ENCODE measurements around the gene PRDM7.
A peak's percentile ranks its signal among the peaks of the same experiment; 100 is the strongest.
"Not testable (repeated sequence)": the region's sequence is repeated elsewhere in the genome, so short reads cannot be mapped to it uniquely, and the experiment has no call there.

The PRDM7 gene

DNA sequence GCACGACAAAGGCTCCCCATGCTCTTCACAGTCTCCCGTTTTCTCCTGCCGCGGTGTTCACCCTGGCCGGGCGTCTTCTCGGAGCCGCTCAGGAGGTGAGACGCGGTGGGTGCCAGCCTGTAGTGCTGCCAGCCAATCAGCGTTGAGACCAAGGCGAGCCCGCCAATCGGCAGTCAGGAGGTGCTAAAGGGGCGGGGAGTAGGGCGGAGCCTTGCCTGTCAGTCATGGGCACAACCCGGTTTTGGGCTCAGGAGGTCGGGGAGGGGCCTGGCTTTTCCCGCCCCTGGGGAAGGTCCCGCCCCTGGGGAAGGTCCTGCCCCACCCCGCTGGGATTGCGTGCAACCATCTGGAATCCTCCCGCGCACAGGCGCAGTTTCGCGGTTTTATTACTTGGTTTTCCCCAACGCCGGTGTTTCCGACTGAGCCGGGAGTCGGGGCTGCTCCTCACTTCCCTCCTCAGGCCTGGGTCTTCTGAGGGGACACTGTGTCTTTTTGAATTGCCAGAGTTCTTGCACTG lies at the start of gene PRDM7:
Gene PRDM7 (minus strand): TSS at position 92 of the 517 bp plus-strand sequence. CDS start 1,421 bp downstream, outside the sequence.
- peak; percentile 97 for DNase-seq (ENCODE audit: low spot score)

GRCh38 chr16:90121846-90122245 lies 44.7 kb upstream of the PRDM7 start:
- DNase-seq (ENCODE audit: low spot score): not testable (repeated sequence)

DNA sequence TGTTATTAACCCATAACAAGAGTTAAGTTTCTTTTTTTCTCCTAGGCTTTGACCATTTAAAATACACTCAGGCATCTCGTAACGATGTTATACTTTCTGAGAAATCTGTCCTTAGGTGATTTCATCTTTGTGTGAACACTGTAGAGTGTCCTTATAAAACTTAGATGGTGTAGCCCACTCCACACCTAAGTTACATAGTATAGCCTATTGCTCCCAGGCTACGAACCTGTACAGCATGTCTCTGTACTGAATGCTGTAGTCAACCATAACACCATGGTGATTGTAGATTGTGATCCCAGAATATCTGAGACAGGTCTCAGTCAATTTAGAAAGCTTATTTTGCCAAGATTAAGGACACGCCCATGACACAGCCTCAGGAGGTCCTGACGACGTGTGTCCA lies 30.5 kb upstream of the PRDM7 start:
- DNase-seq (ENCODE audit: low spot score): not testable (repeated sequence)

GRCh38 chr16:90107060-90107459 lies 29.9 kb upstream of the PRDM7 start:
- DNase-seq (ENCODE audit: low spot score): not testable (repeated sequence)

DNA sequence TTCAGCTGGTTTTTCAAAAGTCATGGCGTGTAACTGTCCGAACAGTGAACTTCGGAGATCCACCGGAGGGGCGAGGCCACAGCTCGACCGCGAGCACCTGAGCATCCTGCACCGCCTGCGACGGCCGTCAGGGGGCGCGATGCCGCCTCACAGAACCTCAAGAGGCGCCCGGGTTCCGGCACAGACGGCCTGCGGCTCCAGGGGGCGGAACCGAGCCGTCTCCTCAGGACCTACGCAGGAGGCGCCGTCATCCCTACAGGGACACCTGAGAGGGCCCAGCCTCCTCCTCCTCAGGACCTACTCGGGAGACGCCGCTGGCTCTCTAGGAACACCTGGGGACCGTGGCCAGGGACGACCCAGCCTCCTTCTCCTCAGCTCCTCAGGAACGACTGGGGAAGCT lies 29.1 kb upstream of the PRDM7 start:
- DNase-seq (ENCODE audit: low spot score): not testable (repeated sequence)

- not testable (repeated sequence) for DNase-seq (ENCODE audit: low spot score)
These were observed 27.6 kb upstream of the PRDM7 start for GRCh38 chr16:90104725-90105124.

DNA sequence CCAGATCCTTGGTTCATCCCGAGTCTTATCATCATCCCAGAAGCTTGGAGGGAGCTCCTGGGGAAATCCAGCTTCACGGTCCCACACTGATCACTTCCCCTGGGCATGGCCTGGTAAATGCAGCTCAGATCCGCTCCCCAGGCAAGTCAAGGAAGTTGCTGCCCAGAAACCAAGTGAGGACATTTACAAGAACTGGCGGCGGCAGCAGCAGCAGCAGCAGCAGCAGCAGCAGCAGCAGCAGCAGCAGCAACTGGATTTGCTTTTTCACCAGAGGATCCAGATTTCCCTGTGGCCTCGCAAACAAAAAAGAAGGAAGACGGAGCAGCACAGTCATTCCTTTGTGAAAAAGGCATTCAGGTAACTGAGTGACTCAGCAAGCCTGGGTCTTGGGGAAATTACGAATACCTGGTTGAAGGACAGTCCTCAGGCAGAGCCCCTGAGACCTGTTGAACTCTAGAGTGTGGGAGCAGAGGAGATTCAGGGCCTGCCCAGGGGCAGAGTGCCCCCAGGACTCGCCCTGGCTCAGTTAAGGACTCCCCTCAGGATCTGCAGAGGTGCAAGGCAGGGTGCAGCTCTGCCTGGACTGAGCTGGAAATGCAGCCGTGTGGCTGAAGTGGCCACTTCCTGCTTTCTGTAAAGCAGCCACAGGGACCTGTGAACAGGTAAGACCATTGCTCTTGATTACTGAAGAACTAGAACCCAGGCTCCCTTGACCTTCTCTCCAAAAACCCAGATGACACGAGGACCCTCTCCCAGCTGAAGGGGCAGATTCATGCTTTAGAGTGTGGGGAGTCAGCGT lies 25.2 kb upstream of the PRDM7 start:
- not testable (repeated sequence) for DNase-seq (ENCODE audit: low spot score)

GRCh38 chr16:90101332-90101731 lies 24.2 kb upstream of the PRDM7 start:
- not testable (repeated sequence) for DNase-seq (ENCODE audit: low spot score)

GRCh38 chr16:90100790-90101189 lies 23.7 kb upstream of the PRDM7 start:
- DNase-seq (ENCODE audit: low spot score): not testable (repeated sequence)

DNA sequence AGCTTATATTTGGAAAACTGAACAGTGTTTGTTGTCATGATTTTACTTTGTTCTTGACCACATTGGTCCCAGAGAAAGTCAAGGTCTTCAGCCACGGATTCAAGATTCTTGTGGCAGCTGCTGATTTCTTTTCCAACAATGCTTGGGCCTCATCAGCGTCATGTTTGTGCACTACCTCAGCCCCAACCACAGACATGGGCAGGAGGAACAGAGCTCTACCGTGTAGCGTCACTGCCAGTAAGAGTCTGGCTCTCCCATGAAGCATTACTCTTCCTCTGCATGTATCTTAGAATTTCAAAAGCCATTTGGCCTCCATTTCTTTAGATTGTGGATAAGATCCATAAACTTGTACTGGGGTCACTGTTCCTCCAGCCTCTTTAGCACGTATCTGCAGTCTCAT lies 23.1 kb upstream of the PRDM7 start:
- not testable (repeated sequence) for DNase-seq (ENCODE audit: low spot score)

- not testable (repeated sequence) for DNase-seq (ENCODE audit: low spot score)
These were observed 21.8 kb upstream of the PRDM7 start for GRCh38 chr16:90098936-90099335.

- DNase-seq (ENCODE audit: low spot score): not testable (repeated sequence)
These were observed 20.0 kb upstream of the PRDM7 start for GRCh38 chr16:90097010-90097684.

DNA sequence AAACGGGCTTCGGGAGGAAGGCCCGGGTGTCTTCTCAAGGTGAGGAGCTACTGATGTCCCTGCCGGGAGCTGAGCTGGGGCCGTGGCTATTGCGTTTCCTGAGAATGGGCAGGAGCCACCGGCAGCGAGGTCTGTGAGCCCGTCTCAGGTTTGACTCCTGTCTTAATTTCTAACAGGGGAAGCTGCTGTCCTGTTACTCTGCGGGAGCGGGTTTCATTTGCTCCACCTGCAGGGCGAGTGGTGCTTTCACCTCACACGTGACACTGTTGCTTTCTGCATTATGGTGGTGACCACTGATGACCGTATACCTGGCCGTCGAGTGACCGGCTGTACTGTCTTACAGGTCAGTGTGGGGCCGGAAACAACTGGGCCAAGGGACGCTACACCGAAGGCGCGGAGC lies 17.7 kb upstream of the PRDM7 start:
- DNase-seq (ENCODE audit: low spot score): not testable (repeated sequence)

DNA sequence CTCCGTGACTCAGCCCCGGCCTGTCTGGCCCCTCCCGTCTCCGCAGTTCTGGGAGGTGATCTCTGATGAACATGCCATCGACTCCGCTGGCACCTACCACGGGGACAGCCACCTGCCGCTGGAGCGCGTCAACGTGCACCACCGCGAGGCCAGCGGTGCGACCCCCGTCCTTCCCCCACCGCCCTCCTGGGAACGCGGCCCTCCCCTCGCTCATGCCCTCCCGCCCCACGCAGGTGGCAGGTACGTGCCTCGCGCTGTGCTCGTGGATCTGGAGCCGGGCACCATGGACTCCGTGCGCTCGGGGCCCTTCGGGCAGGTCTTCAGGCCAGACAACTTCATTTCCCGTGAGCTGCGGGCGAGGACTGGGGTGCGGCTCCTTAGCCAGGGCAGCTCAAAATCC lies 17.2 kb upstream of the PRDM7 start:
- not testable (repeated sequence) for DNase-seq (ENCODE audit: low spot score)

DNA sequence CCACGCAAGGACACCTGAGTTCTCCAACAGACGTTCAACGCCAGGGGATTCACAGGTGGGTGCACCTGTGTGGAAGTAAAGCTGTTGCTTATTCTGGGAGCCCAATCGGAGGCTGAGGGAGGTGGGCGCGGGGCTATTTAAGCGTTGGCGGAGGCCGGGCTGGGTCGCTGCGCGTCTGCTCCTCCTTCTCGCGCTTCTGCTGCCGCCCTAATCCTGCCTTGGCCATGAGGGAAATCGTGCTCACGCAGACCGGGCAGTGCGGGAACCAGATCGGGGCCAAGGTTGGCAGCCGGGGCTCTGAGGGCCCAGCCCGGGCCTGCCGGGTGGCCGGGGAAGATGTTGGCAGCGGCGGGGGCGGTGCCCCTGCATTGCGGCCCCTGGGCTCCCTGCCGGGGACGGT lies 16.7 kb upstream of the PRDM7 start:
- not testable (repeated sequence) for DNase-seq (ENCODE audit: low spot score)

DNA sequence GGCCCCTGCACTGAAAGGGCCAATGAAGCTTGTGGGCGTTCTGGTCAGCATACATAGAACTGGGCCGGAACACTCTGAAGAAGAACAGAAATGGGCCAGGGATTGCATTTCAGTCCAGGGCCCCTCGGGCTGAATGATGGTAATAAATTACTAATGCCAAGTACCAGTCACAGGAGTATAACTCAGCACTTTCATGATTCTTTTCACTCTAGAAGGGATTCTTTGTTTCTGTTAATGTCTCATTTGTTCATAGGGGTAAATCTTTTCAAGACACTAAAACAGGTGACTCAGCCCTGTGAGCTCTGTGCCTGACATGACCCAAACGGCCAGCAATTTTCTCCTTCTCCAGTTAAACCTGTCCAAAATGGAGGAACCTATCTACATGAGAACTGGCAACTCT lies 15.7 kb upstream of the PRDM7 start:
- not testable (repeated sequence) for DNase-seq (ENCODE audit: low spot score)

GRCh38 chr16:90084215-90084950 lies 7.3 kb upstream of the PRDM7 start:
- DNase-seq (ENCODE audit: low spot score): no peak

- DNase-seq (ENCODE audit: low spot score): no peak
These were observed 6.0 kb upstream of the PRDM7 start for GRCh38 chr16:90083139-90083538.

- DNase-seq (ENCODE audit: low spot score): no peak
These were observed 4.5 kb upstream of the PRDM7 start for GRCh38 chr16:90081606-90081970.

DNA sequence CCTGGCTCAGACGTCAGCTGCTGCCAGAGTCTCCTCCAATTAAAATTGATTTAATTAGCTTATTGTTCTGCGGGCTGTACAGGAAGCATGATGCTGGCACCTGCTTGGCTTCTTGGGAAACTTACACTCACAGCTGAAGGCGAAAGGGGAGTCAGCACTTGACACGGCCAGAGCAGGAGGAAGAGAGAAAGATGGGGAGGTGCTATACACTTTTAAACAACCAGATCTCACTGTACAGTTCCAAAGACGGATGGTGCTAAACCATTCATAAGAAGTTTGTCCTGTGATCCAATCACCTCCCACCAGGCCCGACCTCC lies 1.4 kb upstream of the PRDM7 start:
- DNase-seq (ENCODE audit: low spot score): no peak

GRCh38 chr16:90077757-90078578 lies 837 bp upstream of the PRDM7 start:
- peak; percentile 34 for DNase-seq (ENCODE audit: low spot score)

Data from Ammon's horn (tissue), 1 donor.